ENCODE data around the gene ARHGEF40.
A peak's percentile ranks its signal among the peaks of the same experiment; 100 is the strongest.

Gene ARHGEF40

GRCh38 chr14:21024585-21025370, 45.3 kb upstream of the ARHGEF40 start, which contains the start of gene NDRG2:
Gene NDRG2, minus strand, starts transcription at chr14:21025061. Its CDS starts 1,746 bp downstream, at chr14:21023315.
- Mint-ChIP-seq H3K27me3 (ENCODE audit: low read depth, poor library complexity) (peaks cover 34% of the 10 kb centered on the region), H3K36me3 (ENCODE audit: low read depth) (peaks cover 22% of the 10 kb centered on the region), H3K4me1 (peaks cover 45% of the 10 kb centered on the region), H3K4me3 (peak within 1 kb of the TSS; percentile 87), H3K27ac (peak within 1 kb of the TSS; percentile 89), H3K9me3 (no peaks in the 10 kb centered on the region)
- TF ChIP-seq CTCF (IDR thresholded peaks at IDR 0.05): no peak
- DNase-seq: peak; percentile 94

DNA sequence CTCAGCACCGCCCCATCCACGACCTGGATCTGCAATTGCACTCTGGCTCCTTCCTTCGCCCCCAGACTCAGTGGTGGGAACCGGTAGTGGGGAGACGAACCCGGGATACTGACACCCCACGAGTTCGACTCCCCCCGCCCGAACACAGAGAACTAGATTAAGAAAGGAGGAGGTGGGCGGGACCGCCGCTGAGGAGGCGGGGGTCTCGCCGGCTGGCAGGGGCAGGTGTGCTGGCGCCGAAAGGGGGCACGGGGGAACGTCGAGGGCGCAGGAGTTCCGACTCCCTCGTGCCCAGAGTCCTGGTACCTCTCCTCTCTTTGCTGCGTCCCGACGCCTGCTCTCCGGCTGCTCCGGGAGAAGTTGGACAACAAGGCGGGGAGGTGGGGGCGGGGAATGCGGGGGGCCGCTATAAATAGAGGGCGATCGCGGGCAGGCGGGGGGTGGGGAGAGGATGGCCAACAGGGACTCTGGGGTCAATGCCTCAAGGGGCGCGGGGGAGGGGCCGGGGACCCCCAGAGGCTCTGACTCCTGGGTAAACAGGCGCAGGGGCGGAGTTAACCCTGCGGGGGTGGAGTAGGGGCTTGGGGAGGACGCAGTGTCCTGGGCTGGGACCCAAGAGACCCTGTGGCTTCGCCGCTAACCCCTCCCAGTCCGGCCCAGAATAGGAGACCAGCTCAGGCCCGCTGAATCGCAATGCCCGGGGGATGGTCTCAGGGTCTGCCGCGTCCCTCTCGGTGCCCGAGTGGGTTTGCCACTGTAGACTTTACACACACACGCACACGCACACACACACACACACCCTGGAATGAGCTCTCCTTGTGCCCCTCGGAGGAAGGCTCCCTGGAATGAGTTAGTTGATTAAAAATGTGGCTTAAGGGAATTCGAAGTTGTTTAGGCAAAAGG, 44.5 kb upstream of the ARHGEF40 start:
- H3K4me1 Mint-ChIP-seq: peaks cover 53% of the 10 kb centered on the region
- H3K9me3 Mint-ChIP-seq: no peaks in the 10 kb centered on the region
- H3K4me3 Mint-ChIP-seq: peak overlapping the region; percentile 87
- no peak for TF ChIP-seq CTCF (IDR thresholded peaks at IDR 0.05)
- DNase-seq: peak; percentile 76
- H3K27me3 Mint-ChIP-seq (ENCODE audit: low read depth, poor library complexity): peaks cover 38% of the 10 kb centered on the region
- H3K36me3 Mint-ChIP-seq (ENCODE audit: low read depth): peaks cover 18% of the 10 kb centered on the region
- peak overlapping the region; percentile 89 for H3K27ac Mint-ChIP-seq

- Mint-ChIP-seq H3K27me3 (ENCODE audit: low read depth, poor library complexity) (peaks cover 33% of the 10 kb centered on the region), H3K36me3 (ENCODE audit: low read depth) (peaks cover 10% of the 10 kb centered on the region), H3K4me1 (peaks cover 56% of the 10 kb centered on the region), H3K4me3 (peak overlapping the region; percentile 87), H3K27ac (no peak overlapping the region), H3K9me3 (no peaks in the 10 kb centered on the region)
- TF ChIP-seq CTCF (IDR thresholded peaks at IDR 0.05): no peak
- DNase-seq: no peak
Observed at GRCh38 chr14:21026274-21026987, 43.7 kb upstream of the ARHGEF40 start.

GRCh38 chr14:21026988-21027315, 43.2 kb upstream of the ARHGEF40 start:
- Mint-ChIP-seq H3K27ac (no peak overlapping the region), H3K27me3 (ENCODE audit: low read depth, poor library complexity) (peaks cover 31% of the 10 kb centered on the region), H3K9me3 (no peaks in the 10 kb centered on the region), H3K36me3 (ENCODE audit: low read depth) (peaks cover 5% of the 10 kb centered on the region), H3K4me3 (peak overlapping the region; percentile 37), H3K4me1 (peaks cover 61% of the 10 kb centered on the region)
- no peak for DNase-seq
- no peak for TF ChIP-seq CTCF (IDR thresholded peaks at IDR 0.05)

- no peak for TF ChIP-seq CTCF (IDR thresholded peaks at IDR 0.05)
- H3K4me1 Mint-ChIP-seq: peaks cover 47% of the 10 kb centered on the region
- no peaks in the 10 kb centered on the region for H3K9me3 Mint-ChIP-seq
- H3K4me3 Mint-ChIP-seq: no peak within 1 kb of the TSS
- H3K27ac Mint-ChIP-seq: no peak within 1 kb of the TSS
- H3K27me3 Mint-ChIP-seq (ENCODE audit: low read depth, poor library complexity): peaks cover 20% of the 10 kb centered on the region
- DNase-seq: no peak
- no peaks in the 10 kb centered on the region for H3K36me3 Mint-ChIP-seq (ENCODE audit: low read depth)
Observed at GRCh38 chr14:21029917-21030316, 40.2 kb upstream of the ARHGEF40 start, which contains the start of gene TPPP2. Gene TPPP2, plus strand, starts transcription at chr14:21030217. Its CDS starts 365 bp downstream, at chr14:21030582.

All from nephron progenitor cell (in vitro differentiated cells).